Muscle of leg (tissue), 11 donors: ENCODE results near the gene CDYL. TPM values are rescaled to one million over a fixed set of nuclear protein-coding genes. Genes with fewer than 3 reads are reported as not detected.

Experiments
- DNase-seq: peaks from one replicate; pipeline ENCODE4 v3.0.0; 2013
- H3K27ac ChIP-seq: one replicate; pipeline ENCODE4 v1.5.1; 2013; ENCODE audit warnings: mild to moderate bottlenecking, low read length, control low read depth
- H3K27me3 ChIP-seq: one replicate; pipeline ENCODE4 v1.6.1; 2013; ENCODE audit warnings: low read length; ENCODE audit not compliant: control insufficient read depth, insufficient read depth
- H3K36me3 ChIP-seq: one replicate; pipeline ENCODE4 v1.6.1; 2013; ENCODE audit warnings: low read length; ENCODE audit not compliant: control insufficient read depth, insufficient read depth
- H3K4me1 ChIP-seq: one replicate; pipeline ENCODE4 v1.6.1; 2013; ENCODE audit warnings: low read length; ENCODE audit not compliant: control insufficient read depth, insufficient read depth
- H3K4me3 ChIP-seq: one replicate; pipeline ENCODE4 v1.5.1; 2013; ENCODE audit warnings: low read length, control low read depth
- H3K9me3 ChIP-seq: replicated peaks from 2 replicates; pipeline ENCODE4 v1.6.1; 2013; ENCODE audit warnings: low read depth, low read length; ENCODE audit not compliant: control insufficient read depth
- WGBS: methylation state at CpG from one replicate; pipeline ENCODE4 v1.1.5; 2013; ENCODE audit warnings: missing lambda C conversion rate; ENCODE audit not compliant: insufficient coverage; 5-methylcytosine and 5-hydroxymethylcytosine counted together
- polyA plus RNA-seq, 8 donors: library from polyadenylated mRNA; unstranded; fragments of 120-200 nt; gene quantifications; one replicate each; pipeline versions ENCODE4 v1.2.1 to v1.2.3, GENCODE V29; 2013; ENCODE audit warnings: inconsistent platforms in 1 of 8, low replicate concordance in 1 of 8; ENCODE audit not compliant: insufficient read length in 8 of 8, insufficient read depth in 1 of 8
- total RNA-seq: library from RNA; stranded (reverse); fragments of 120-200 nt; gene quantifications from one replicate; pipeline ENCODE4 v1.2.4, GENCODE V29; 2013

CDYL gene
- total and polyA plus RNA-seq, 9 donors: 15.6 to 75.3 (median 19.9) TPM

DNA sequence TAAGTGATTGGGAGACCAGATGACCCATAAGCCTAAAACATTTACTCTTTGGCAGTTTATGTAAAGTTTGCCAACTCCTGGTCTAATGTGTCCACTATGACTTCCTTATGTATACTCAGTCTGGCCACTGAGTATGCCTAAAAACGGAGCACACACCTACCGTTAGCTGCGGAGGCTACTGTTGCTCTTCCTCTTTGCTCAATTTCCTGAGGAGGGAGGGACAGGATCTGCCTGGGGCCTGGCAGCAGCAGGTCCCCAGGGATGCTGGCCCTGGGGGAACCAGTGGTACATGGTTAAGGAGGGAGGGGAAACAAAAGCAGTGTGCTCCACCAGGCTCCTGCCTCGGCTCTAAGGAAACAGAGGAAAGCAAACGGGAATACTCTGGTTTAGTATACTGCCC lies 113.5 kb downstream of the CDYL start:
- no peak overlapping the region for H3K27ac ChIP-seq
- H3K36me3 ChIP-seq: peaks cover 21% of the 10 kb centered on the region
- H3K4me3 ChIP-seq: no peak overlapping the region
- no peaks in the 10 kb centered on the region for H3K9me3 ChIP-seq
- WGBS: 79% methylated on average over 3 of the region's 5 CpGs
- no peaks in the 10 kb centered on the region for H3K27me3 ChIP-seq
- H3K4me1 ChIP-seq: no peaks in the 10 kb centered on the region
- DNase-seq: no peak

- DNase-seq: no peak
- no peak overlapping the region for H3K27ac ChIP-seq
- no peaks in the 10 kb centered on the region for H3K27me3 ChIP-seq
These were observed 114.0 kb downstream of the CDYL start for GRCh38 chr6:4890191-4890590.

GRCh38 chr6:4890627-4891026 lies 114.4 kb downstream of the CDYL start:
- Histone ChIP-seq H3K27me3 (no peaks in the 10 kb centered on the region), H3K4me3 (no peak overlapping the region), H3K4me1 (no peaks in the 10 kb centered on the region), H3K9me3 (no peaks in the 10 kb centered on the region), H3K27ac (no peak overlapping the region), H3K36me3 (peaks cover 21% of the 10 kb centered on the region)
- DNase-seq: no peak
- 86% methylated on average over 1 of the region's 11 CpGs for WGBS

More at GRCh38 chr6:4890191-4890590, 114.0 kb downstream of the CDYL start:
- Histone ChIP-seq H3K4me1 (no peaks in the 10 kb centered on the region), H3K36me3 (peaks cover 21% of the 10 kb centered on the region), H3K9me3 (no peaks in the 10 kb centered on the region), H3K4me3 (no peak overlapping the region)
- 97% methylated on average over 5 of the region's 9 CpGs for WGBS

GRCh38 chr6:4891141-4891540 lies 114.9 kb downstream of the CDYL start:
- 100% methylated on average over 2 of the region's 6 CpGs for WGBS
- Histone ChIP-seq H3K4me3 (no peak overlapping the region), H3K27ac (no peak overlapping the region), H3K36me3 (peaks cover 23% of the 10 kb centered on the region), H3K27me3 (no peaks in the 10 kb centered on the region), H3K4me1 (no peaks in the 10 kb centered on the region), H3K9me3 (no peaks in the 10 kb centered on the region)
- DNase-seq: no peak

DNA sequence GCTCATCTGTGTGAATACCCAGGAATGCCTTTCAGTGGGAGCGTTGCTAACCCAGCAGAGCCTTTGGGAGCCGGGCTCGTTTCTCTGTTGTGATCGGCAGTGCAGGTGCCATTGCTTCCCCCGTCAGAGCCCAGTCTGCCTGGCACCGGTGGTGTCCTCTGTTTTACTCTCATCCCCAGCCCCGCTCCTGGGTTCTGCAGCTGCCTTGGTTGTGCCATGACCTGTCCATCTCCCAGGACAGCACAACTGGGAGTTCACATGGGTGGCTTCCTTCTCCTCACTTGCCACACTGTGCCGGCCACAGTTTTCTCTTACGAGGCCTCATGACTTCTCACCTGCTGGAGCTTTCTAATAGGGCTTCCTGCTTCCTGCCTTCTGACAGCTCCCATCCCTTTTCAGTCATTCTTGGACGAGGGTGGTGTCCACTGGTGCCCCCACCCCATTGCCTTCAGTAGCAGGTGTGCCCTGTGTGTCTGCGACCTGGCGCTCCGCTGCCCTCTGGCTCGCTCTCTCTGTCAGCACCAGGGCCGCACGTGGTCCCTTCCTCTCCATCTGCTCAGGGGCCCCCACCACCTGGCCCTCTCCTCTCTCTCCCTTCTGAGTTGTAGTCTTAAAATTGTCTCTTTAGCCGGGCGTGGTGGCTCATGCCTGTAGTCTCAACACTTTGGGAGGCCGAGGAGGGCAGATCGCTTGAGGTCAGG lies 116.7 kb downstream of the CDYL start:
- H3K27ac ChIP-seq: no peak overlapping the region
- 96% methylated on average over 16 of the region's 20 CpGs for WGBS
- H3K9me3 ChIP-seq: no peaks in the 10 kb centered on the region
- H3K4me1 ChIP-seq: no peaks in the 10 kb centered on the region
- no peaks in the 10 kb centered on the region for H3K27me3 ChIP-seq
- DNase-seq: no peak
- H3K36me3 ChIP-seq: peaks cover 24% of the 10 kb centered on the region
- H3K4me3 ChIP-seq: no peak overlapping the region

- DNase-seq: no peak
- Histone ChIP-seq H3K4me1 (no peaks in the 10 kb centered on the region), H3K36me3 (peaks cover 33% of the 10 kb centered on the region), H3K4me3 (no peak overlapping the region), H3K27me3 (no peaks in the 10 kb centered on the region), H3K27ac (no peak overlapping the region), H3K9me3 (peaks cover 7% of the 10 kb centered on the region)
- 92% methylated on average over 8 of the region's 9 CpGs for WGBS
These were observed 117.8 kb downstream of the CDYL start for GRCh38 chr6:4894049-4894448.

DNA sequence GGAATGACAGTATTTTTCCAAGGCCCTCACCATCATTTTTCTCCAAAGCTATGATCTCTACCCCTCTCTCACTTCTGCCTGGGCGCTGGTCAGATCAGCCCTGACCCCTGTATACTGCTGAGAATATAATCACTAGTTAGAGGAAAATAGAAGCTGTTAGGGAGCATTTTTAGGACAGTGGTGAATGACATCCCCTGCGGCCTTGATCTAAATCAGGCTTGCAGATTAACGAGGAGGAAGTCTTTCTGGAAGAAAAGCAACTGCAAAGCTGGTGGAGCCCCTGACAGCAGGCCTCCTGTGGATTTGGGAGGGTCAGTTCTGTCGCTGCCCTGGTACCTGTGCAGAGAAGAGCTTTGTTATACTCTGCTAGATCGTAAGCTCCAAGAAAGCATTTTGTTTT lies 119.8 kb downstream of the CDYL start:
- Histone ChIP-seq H3K27me3 (no peaks in the 10 kb centered on the region), H3K4me1 (no peaks in the 10 kb centered on the region), H3K36me3 (peaks cover 36% of the 10 kb centered on the region), H3K4me3 (no peak overlapping the region), H3K27ac (no peak overlapping the region), H3K9me3 (peaks cover 13% of the 10 kb centered on the region)
- DNase-seq: no peak
- WGBS: 70% methylated on average over 4 of the region's 5 CpGs

- peaks cover 13% of the 10 kb centered on the region for H3K9me3 ChIP-seq
- WGBS: 100% methylated on average over 2 of the region's 8 CpGs
- H3K27ac ChIP-seq: no peak overlapping the region
- no peak for DNase-seq
- H3K36me3 ChIP-seq: peaks cover 36% of the 10 kb centered on the region
- no peaks in the 10 kb centered on the region for H3K27me3 ChIP-seq
- no peak overlapping the region for H3K4me3 ChIP-seq
- no peaks in the 10 kb centered on the region for H3K4me1 ChIP-seq
These were observed 120.2 kb downstream of the CDYL start for GRCh38 chr6:4896401-4896800.

- DNase-seq: no peak
- WGBS: 90% methylated on average over 10 of the region's 11 CpGs
- Histone ChIP-seq H3K9me3 (peaks cover 13% of the 10 kb centered on the region), H3K27ac (no peak overlapping the region), H3K4me1 (peaks cover 8% of the 10 kb centered on the region), H3K27me3 (no peaks in the 10 kb centered on the region), H3K4me3 (no peak overlapping the region), H3K36me3 (peaks cover 18% of the 10 kb centered on the region)
These were observed 123.2 kb downstream of the CDYL start for GRCh38 chr6:4899249-4900034.

- H3K4me1 ChIP-seq: peaks cover 8% of the 10 kb centered on the region
- peak; percentile 30 for DNase-seq
- H3K27ac ChIP-seq: no peak overlapping the region
- 67% methylated on average over 1 of the region's 8 CpGs for WGBS
- H3K9me3 ChIP-seq: peaks cover 13% of the 10 kb centered on the region
- no peak overlapping the region for H3K4me3 ChIP-seq
- peaks cover 16% of the 10 kb centered on the region for H3K36me3 ChIP-seq
- H3K27me3 ChIP-seq: no peaks in the 10 kb centered on the region
These were observed 125.3 kb downstream of the CDYL start for GRCh38 chr6:4901386-4902061.
